Measurements from ENCODE around the gene SYCE3. TPM values are rescaled to one million over a fixed set of nuclear protein-coding genes. Genes with fewer than 3 reads are reported as not detected.
"Not testable (repeated sequence)": the region's sequence is repeated elsewhere in the genome, so short reads cannot be mapped to it uniquely, and the experiment has no call there.

The SYCE3 gene
- total and polyA plus RNA-seq, 9 donors = not detected

DNA sequence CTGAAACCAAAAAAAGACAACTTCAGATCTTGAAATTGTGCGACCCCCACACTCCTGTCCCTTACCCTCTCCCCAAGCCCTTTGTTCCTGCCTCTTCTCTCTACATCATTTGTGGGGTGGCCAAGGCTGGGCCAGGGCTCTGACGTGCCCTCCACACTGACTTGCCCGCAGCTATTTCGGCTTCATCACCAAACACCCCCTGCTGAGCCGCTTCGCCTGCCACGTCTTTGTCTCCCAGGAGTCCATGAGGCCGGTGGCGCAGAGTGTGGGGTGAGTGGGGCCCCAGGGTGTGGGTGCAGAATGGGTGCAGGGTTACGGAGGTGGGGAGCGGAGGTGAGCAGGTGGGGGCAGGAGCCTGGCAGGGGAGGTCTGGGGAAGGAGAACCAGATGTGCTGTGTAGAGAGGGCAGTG, 47.3 kb upstream of the SYCE3 start:
- no peak overlapping the region for H3K4me3 ChIP-seq
- no peak overlapping the region for H3K27ac ChIP-seq
- no peak for DNase-seq
- H3K27me3 ChIP-seq = no peaks in the 10 kb centered on the region
- 84 to 92% (median 87%) methylated on average over 11 of the region's 11 CpGs for WGBS, 3 donors
- H3K36me3 ChIP-seq = no peaks in the 10 kb centered on the region
- intact Hi-C loops (cut with DNase I) = no loop called here
- no peak for TF ChIP-seq EP300 (IDR thresholded peaks at IDR 0.05)
- TF ChIP-seq POLR2A (IDR thresholded peaks at IDR 0.05) = no peak
- TF ChIP-seq, protein P1, sequence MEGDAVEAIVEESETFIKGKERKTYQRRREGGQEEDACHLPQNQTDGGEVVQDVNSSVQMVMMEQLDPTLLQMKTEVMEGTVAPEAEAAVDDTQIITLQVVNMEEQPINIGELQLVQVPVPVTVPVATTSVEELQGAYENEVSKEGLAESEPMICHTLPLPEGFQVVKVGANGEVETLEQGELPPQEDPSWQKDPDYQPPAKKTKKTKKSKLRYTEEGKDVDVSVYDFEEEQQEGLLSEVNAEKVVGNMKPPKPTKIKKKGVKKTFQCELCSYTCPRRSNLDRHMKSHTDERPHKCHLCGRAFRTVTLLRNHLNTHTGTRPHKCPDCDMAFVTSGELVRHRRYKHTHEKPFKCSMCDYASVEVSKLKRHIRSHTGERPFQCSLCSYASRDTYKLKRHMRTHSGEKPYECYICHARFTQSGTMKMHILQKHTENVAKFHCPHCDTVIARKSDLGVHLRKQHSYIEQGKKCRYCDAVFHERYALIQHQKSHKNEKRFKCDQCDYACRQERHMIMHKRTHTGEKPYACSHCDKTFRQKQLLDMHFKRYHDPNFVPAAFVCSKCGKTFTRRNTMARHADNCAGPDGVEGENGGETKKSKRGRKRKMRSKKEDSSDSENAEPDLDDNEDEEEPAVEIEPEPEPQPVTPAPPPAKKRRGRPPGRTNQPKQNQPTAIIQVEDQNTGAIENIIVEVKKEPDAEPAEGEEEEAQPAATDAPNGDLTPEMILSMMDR (IDR thresholded peaks at IDR 0.05) = no peak
- H3K4me1 ChIP-seq (ENCODE audit: insufficient read depth) = no peaks in the 10 kb centered on the region
- H3K9me3 ChIP-seq = no peaks in the 10 kb centered on the region

DNA sequence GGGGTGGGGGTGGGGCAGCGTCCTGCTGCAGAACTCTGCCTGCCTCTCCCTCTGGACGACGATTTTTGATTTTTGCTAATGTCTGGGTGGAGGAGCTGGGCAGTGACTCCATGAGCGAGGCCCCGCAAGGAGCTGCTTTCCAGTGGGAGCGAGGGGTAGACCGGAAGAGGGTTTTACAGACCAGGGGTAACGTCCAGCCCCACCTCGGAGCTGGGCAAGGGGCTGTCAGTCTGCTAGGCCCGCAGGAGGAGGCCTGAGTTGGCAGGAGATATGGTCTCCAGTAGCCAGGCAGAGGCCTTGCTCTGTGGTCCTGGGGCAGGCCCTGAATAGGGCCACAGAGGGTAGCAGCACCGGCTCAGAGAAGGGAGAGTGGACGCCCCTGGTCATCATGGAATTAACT, 46.9 kb upstream of the SYCE3 start:
- Histone ChIP-seq H3K36me3 (no peaks in the 10 kb centered on the region), H3K4me1 (ENCODE audit: insufficient read depth) (no peaks in the 10 kb centered on the region), H3K27me3 (no peaks in the 10 kb centered on the region), H3K9me3 (no peaks in the 10 kb centered on the region), H3K4me3 (no peak overlapping the region), H3K27ac (no peak overlapping the region)
- TF ChIP-seq, protein P1 (IDR thresholded peaks at IDR 0.05) = no peak
- no peak for TF ChIP-seq EP300 (IDR thresholded peaks at IDR 0.05)
- no peak for TF ChIP-seq POLR2A (IDR thresholded peaks at IDR 0.05)
- no peak for DNase-seq
- intact Hi-C loops (cut with DNase I) = no loop called here
- 81 to 85% (median 82%) methylated on average over 12 of the region's 12 CpGs for WGBS, 3 donors

DNA sequence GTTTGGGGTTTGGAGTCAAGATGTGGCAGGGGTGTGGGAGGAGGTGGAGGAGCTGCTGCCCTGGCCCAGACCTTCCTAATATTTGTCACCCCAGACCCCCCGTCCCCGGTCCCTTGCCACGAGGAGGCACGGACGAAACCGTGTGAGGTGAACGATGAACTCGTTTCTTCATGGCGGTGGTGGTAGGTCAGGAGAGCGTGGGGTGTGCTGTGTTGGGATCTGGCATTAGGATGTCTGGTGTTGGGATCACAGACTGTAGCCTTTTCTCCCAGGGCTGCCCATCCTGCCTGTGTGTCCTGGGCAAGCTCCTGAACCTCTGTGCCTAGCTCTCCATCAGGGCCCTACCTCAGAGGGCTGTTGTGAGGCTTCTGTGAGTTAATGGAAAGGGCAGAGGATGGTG, 46.3 kb upstream of the SYCE3 start:
- H3K27me3 ChIP-seq = no peaks in the 10 kb centered on the region
- intact Hi-C loops (cut with DNase I) = no loop called here
- TF ChIP-seq, protein P1 (IDR thresholded peaks at IDR 0.05) = no peak
- TF ChIP-seq EP300 (IDR thresholded peaks at IDR 0.05) = no peak
- TF ChIP-seq POLR2A (IDR thresholded peaks at IDR 0.05) = no peak
- 88 to 90% (median 90%) methylated on average over 10 of the region's 10 CpGs for WGBS, 3 donors
- H3K9me3 ChIP-seq = no peaks in the 10 kb centered on the region
- no peak for DNase-seq
- H3K4me1 ChIP-seq (ENCODE audit: insufficient read depth) = no peaks in the 10 kb centered on the region
- no peaks in the 10 kb centered on the region for H3K36me3 ChIP-seq
- H3K27ac ChIP-seq = no peak overlapping the region
- no peak overlapping the region for H3K4me3 ChIP-seq

DNA sequence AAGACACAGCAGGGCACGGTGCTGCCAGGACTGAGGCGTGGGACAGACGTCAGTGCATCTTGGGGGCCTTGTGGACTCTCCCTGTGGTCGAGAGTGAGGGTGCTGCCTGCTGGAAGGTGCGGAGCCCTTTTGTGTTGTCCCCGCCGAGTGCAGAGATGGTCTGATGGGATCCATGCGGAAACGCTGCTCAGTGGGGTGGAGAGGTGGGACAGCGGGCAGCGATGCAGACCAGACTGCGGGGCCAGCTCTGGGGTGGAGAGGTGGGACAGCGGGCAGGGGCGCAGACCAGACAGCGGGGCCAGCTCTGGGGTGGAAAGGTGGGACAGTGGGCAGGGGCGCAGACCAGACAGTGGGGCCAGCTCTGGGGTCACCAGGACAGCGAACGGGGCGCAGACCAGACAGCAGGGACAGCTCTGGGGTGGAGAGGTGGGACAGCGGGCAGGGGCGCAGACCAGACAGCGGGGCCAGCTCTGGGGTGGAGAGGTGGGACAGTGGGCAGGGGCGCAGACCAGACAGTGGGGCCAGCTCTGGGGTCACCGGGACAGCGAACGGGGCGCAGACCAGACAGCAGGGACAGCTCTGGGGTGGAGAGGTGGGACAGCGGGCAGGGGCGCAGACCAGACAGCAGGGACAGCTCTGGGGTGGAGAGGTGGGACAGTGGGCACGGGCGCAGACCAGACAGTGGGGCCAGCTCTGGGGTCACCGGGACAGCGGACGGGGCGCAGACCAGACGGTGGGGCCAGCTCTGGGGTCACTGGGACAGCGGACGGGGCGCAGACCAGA, 45.5 kb upstream of the SYCE3 start:
- H3K27ac ChIP-seq; intact Hi-C loops (cut with DNase I); H3K4me3 ChIP-seq; H3K9me3 ChIP-seq; H3K27me3 ChIP-seq; H3K4me1 ChIP-seq (ENCODE audit: insufficient read depth); DNase-seq; H3K36me3 ChIP-seq: not testable (repeated sequence)
- 85 to 88% (median 87%) methylated on average over 39 of the region's 39 CpGs for WGBS, 3 donors

DNA sequence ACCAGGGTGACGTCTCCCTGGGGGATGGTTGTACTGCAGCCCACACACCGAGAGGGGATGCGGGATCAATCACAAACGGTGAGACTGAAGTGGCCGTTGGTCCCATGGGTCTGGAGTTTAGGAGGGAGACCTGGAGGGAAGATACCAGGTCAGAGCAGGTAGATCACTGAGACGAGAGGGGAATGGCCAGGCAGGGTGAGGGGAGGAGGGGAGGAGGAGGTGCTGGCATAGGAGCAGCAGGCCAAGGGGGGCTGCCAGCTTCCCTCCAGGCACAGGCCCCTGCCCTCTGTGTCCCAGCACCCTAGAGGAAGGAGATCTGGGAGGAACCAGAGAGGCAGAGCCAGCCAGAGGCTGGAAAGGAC, 44.9 kb upstream of the SYCE3 start:
- Histone ChIP-seq H3K36me3 (no peaks in the 10 kb centered on the region), H3K4me3 (no peak overlapping the region), H3K4me1 (ENCODE audit: insufficient read depth) (no peaks in the 10 kb centered on the region), H3K27ac (no peak overlapping the region), H3K27me3 (no peaks in the 10 kb centered on the region), H3K9me3 (no peaks in the 10 kb centered on the region)
- WGBS, 3 donors = 75 to 83% (median 79%) methylated on average over 6 of the region's 6 CpGs
- intact Hi-C loops (cut with DNase I) = no loop called here
- DNase-seq = no peak
- TF ChIP-seq EP300 (IDR thresholded peaks at IDR 0.05) (no peak), POLR2A (IDR thresholded peaks at IDR 0.05) (no peak)
- TF ChIP-seq, protein P1 (IDR thresholded peaks at IDR 0.05) = no peak
